ENCODE data around the gene DCAF4.

DNA sequence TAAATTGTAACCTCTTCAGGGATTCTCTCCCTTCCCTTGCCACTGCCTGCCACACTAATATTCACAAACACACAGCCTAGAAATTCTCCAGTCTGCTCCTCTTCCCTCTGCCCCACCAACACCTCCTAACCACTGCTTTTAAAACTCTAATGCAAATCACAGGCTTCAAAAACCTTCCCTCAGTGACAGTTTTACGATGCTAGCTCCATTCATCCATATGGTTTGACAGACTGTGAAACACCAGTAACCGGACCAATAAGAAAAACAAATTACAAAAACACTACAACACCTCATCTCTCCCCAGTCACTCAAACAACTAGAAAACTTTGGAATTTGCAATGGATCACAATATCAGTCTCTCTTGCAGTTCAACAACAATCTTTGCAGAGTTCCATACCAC, 38.1 kb upstream of the DCAF4 start:
- TF ChIP-seq CTCF (IDR thresholded peaks at IDR 0.05; ENCODE audit: poor library complexity, severe bottlenecking), result no peak
- no peak for TF ChIP-seq EZH2 (IDR thresholded peaks at IDR 0.05; ENCODE audit: borderline replicate concordance, insufficient read depth, low read length, poor library complexity, severe bottlenecking)
- TF ChIP-seq POLR2AphosphoS5 (IDR thresholded peaks at IDR 0.05), result no peak
- no peak for TF ChIP-seq SMC3 (conservative IDR thresholded peaks at IDR 0.05; ENCODE audit: poor library complexity)
- no peak for TF ChIP-seq RAD21 (conservative IDR thresholded peaks at IDR 0.05)

All from neural cell (in vitro differentiated cells).